ENCODE measurements around the gene POLR2F. TPM values are rescaled to one million over a fixed set of nuclear protein-coding genes. Genes with fewer than 3 reads are reported as not detected.

The POLR2F gene
- total RNA-seq, 4 donors from 2014 or later = 60.1 to 66.8 (median 64.1) TPM

GRCh38 chr22:37999236-37999635 lies 45.7 kb downstream of the POLR2F start:
- WGBS = no CpG with 5 or more reads among the region's 10 CpGs
- peaks cover 51% of the 10 kb centered on the region for H3K4me1 ChIP-seq
- H3K36me3 ChIP-seq = no peaks in the 10 kb centered on the region
- H3K9me3 ChIP-seq = no peaks in the 10 kb centered on the region
- TF ChIP-seq POLR2AphosphoS5 (IDR thresholded peaks at IDR 0.05) (no peak), CTCF (IDR thresholded peaks at IDR 0.05) (no peak), POLR2A (IDR thresholded peaks at IDR 0.05) (no peak), EP300 (IDR thresholded peaks at IDR 0.05) (no peak)
- peak overlapping the region; percentile 58 for H3K27ac ChIP-seq
- no peaks in the 10 kb centered on the region for H3K27me3 ChIP-seq
- no peak for DNase-seq (ENCODE audit: low spot score in 2 of 2)
- no peak overlapping the region for H3K4me3 ChIP-seq

- no peaks in the 10 kb centered on the region for H3K9me3 ChIP-seq
- no peaks in the 10 kb centered on the region for H3K27me3 ChIP-seq
- no peak overlapping the region for H3K4me3 ChIP-seq
- no peaks in the 10 kb centered on the region for H3K36me3 ChIP-seq
- peaks cover 51% of the 10 kb centered on the region for H3K4me1 ChIP-seq
- DNase-seq (ENCODE audit: low spot score in 2 of 2) = no peak
- TF ChIP-seq POLR2A (IDR thresholded peaks at IDR 0.05) (no peak), EP300 (IDR thresholded peaks at IDR 0.05) (no peak), POLR2AphosphoS5 (IDR thresholded peaks at IDR 0.05) (no peak), CTCF (IDR thresholded peaks at IDR 0.05) (no peak)
- 38% methylated on average over 13 of the region's 16 CpGs for WGBS
- peak overlapping the region; percentile 58 for H3K27ac ChIP-seq
These were observed 46.3 kb downstream of the POLR2F start for GRCh38 chr22:37999640-38000272.

- DNase-seq (ENCODE audit: low spot score in 2 of 2) = no peak
- peaks cover under 1% of the 10 kb centered on the region for H3K4me1 ChIP-seq
- no peaks in the 10 kb centered on the region for H3K36me3 ChIP-seq
- no peaks in the 10 kb centered on the region for H3K9me3 ChIP-seq
- TF ChIP-seq POLR2AphosphoS5 (IDR thresholded peaks at IDR 0.05) (no peak), POLR2A (IDR thresholded peaks at IDR 0.05) (no peak), EP300 (IDR thresholded peaks at IDR 0.05) (no peak), CTCF (IDR thresholded peaks at IDR 0.05) (no peak)
- 88% methylated on average over 6 of the region's 6 CpGs for WGBS
- H3K27me3 ChIP-seq = no peaks in the 10 kb centered on the region
- no peak overlapping the region for H3K4me3 ChIP-seq
- H3K27ac ChIP-seq = no peak overlapping the region
These were observed 52.4 kb downstream of the POLR2F start for GRCh38 chr22:38005943-38006342.

GRCh38 chr22:38006906-38007305 lies 53.4 kb downstream of the POLR2F start:
- no peak overlapping the region for H3K4me3 ChIP-seq
- no peak for TF ChIP-seq POLR2A (IDR thresholded peaks at IDR 0.05)
- TF ChIP-seq CTCF (IDR thresholded peaks at IDR 0.05) = no peak
- TF ChIP-seq EP300 (IDR thresholded peaks at IDR 0.05) = no peak
- no peak for TF ChIP-seq POLR2AphosphoS5 (IDR thresholded peaks at IDR 0.05)
- H3K27me3 ChIP-seq = no peaks in the 10 kb centered on the region
- WGBS = 92% methylated on average over 3 of the region's 3 CpGs
- no peak overlapping the region for H3K27ac ChIP-seq
- no peaks in the 10 kb centered on the region for H3K4me1 ChIP-seq
- H3K9me3 ChIP-seq = no peaks in the 10 kb centered on the region
- no peaks in the 10 kb centered on the region for H3K36me3 ChIP-seq
- DNase-seq (ENCODE audit: low spot score in 2 of 2) = no peak

- Histone ChIP-seq H3K36me3 (no peaks in the 10 kb centered on the region), H3K9me3 (no peaks in the 10 kb centered on the region), H3K27ac (no peak overlapping the region), H3K4me1 (no peaks in the 10 kb centered on the region), H3K27me3 (no peaks in the 10 kb centered on the region), H3K4me3 (no peak overlapping the region)
- no peak for TF ChIP-seq EP300 (IDR thresholded peaks at IDR 0.05)
- TF ChIP-seq POLR2AphosphoS5 (IDR thresholded peaks at IDR 0.05) = no peak
- TF ChIP-seq CTCF (IDR thresholded peaks at IDR 0.05) = no peak
- no peak for TF ChIP-seq POLR2A (IDR thresholded peaks at IDR 0.05)
- 87% methylated on average over 13 of the region's 13 CpGs for WGBS
- DNase-seq (ENCODE audit: low spot score in 2 of 2) = no peak
These were observed 53.9 kb downstream of the POLR2F start for GRCh38 chr22:38007330-38007902.

All from suprapubic skin (tissue), 4 donors.